EH (cell line): ENCODE results near the gene KATNAL1.

Source experiments
- DNase-seq: peaks from one replicate; pipeline ENCODE4 v3.0.0-alpha.2; 2015; ENCODE audit warnings: low read depth

The KATNAL1 gene

DNA sequence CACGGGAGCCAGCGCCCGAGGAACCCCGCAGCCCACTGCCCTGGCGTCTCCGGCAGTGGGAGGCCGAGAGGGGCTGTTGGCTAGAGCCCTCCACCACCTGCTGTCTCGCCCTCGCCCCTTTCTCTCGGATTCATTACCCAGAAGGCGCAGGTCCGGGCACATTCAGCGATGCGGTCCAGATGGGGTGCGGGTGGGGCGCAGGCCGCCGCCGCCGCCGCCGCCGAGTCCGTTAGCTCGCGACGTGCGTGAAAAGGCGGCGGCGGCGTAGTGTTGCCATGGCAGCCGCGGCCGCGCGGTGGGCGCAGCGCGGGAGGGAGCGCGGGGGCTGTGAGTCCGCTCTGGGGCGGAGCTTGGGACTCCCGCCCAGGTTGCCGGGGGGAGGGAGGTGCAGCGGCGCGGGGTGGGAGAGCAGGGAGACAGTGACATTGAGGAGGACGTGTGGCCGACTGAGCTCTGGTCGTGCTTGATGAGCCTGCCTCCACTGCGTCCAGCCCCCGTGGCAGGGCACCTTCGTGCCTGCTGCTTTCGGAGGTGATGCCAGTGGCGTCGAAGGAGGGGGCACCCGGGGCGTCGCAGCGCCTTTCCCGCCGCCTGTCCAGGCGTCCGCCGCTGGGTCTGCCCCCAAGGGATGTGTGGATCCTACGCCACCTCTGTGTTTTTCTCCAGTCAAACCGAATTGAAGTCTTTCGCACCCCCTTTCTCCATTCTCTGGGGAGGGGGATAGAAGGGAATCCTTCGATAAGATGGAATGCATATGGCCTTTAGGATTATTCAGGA is at the start of gene KATNAL1:
KATNAL1 (minus strand) TSS at position 358 of the 777 bp plus-strand sequence. CDS start 23,774 bp downstream, outside the sequence.
- peak; percentile 74 for DNase-seq

GRCh38 chr13:30355839-30356238 is 48.5 kb upstream of the KATNAL1 start:
- no peak for DNase-seq

- DNase-seq, result no peak
Observed at GRCh38 chr13:30355384-30355699, 48.0 kb upstream of the KATNAL1 start.

GRCh38 chr13:30354493-30355383 is 47.4 kb upstream of the KATNAL1 start:
- no peak for DNase-seq

- DNase-seq, result no peak
Observed at GRCh38 chr13:30353471-30354215, 46.3 kb upstream of the KATNAL1 start.

DNA sequence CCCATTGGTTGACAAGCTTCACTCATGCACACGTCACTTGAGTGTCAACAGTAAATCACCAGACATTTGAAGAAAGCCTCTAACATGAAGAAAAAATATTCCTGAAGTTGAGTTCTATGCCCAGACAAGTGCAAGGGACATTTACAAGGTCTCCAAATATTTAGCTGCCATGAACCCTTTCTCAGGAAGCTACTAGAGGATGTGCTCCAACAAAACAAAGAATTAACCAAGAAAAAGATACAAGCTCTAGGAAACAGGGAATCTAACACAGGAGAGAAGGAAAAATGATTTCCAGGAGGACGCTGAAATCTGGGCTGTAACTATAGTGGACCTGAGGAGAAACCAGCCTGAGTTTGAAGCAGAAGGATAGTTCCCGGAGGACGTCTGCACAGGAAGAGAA is 45.7 kb upstream of the KATNAL1 start:
- DNase-seq, result no peak

DNA sequence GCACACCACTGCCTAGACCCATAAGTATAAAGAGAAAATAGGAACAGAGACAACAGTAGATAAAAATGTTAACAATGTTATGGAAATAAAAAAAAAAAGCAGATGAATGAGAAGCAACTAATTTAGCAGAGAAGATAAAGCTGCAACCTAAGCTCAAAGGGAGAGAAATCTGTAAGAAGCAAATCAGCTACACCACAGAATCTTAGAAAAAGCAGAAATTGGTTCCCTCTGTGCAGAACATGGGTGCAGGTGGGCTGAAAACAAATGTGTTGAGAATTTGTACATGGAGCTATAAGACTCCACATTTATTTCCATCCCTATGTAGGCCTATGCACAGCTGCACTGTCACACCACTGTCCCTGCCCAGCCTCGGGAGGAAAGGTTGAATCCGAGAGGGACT is 44.8 kb upstream of the KATNAL1 start:
- DNase-seq, result no peak

- no peak for DNase-seq
Observed at GRCh38 chr13:30346789-30347167, 39.4 kb upstream of the KATNAL1 start.

DNA sequence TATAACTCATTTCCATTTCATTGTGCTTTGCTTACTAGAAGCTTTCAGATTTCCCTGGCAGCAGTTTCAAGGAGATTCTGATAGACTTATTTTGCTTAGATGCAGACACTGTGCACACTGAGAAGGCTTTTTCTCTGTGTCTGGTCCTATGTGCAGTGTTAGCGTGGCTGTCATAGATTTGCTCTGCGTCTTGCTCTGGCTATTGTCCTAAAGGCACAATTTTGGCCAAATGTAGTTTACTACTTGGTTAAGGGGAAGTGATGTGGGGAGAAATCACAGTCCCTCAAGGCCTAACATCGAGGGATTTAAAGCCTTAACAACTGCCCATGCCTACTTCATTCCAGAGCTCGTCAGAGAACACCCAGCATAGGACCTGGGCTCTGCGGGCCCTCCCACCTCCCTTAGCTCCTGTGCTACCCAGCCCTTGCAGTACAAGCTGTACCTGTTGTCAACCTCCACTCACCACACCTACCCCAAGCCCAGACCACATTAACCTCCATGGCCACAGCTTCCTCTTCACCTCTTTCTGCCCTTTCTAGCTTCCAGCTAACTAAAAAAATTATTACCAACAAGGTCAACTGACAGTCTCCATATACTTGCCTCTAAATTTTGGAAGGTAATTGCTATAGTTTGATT is 38.9 kb upstream of the KATNAL1 start:
- DNase-seq, result no peak

DNA sequence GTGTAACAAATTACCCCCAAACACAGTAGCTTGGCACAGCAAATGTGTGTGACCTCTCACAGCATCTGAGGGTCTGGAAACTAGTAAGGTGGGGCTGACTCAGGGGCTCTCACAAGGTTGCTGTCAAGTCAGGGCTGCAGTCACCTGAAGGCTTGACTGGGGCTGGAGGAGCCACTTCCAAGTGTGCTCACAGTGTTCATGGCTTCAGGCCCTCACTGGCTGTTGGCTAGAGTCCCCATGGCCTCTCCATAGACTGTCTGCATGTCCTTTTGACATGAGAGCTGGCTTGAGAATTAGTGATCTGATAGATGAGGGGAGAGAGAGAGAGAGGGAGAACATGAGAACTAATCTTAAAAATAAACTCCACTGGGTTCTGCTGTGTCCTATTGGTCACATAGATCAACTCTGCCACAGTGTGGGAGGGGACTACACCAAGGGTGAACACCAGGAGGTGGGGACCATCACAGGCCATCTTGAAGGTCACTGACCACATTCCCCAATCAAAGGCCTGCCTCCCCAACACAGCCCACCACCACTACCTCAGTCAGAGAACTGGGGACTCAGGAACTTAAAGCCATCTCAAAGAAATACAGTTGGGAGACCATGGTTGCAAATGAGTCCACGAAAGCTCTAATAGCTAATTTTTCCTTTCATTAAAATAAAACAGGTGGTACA is 38.2 kb upstream of the KATNAL1 start:
- no peak for DNase-seq

DNA sequence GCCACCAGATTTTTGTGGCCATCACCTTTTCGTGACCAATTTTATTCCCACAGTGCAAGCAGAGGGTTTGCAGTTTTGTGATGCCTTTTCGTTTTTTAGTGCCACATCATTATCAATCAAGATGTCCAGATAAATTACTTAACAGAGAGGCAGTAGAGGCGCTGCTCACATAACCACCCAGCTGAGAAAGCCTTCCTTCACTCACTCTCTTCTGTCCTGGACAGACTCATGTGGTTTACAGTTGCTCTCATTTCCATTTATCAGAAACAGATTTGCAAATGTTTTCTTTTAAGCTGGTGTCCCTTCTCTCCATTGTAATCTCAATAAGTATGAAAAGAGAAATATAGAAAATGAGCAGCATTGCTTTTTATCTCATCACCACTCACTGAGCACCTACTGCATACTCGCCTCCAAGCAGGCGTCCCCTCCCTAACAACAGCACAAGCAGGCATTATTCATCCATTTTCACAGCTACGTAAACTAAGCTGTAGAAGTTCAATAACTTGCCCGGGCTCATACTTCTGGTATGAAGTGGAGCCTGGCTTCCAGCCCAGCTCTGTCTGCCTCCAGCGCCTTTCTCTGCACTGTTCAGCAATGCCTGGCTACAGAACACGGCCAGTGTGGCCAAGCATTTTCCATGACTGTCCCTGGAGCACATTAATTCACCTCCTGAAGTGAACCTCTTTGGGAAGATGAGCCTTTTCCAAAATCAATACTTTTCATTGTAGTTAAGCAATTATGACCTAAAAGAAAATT is 34.6 kb upstream of the KATNAL1 start:
- peak; percentile 97 for DNase-seq

DNA sequence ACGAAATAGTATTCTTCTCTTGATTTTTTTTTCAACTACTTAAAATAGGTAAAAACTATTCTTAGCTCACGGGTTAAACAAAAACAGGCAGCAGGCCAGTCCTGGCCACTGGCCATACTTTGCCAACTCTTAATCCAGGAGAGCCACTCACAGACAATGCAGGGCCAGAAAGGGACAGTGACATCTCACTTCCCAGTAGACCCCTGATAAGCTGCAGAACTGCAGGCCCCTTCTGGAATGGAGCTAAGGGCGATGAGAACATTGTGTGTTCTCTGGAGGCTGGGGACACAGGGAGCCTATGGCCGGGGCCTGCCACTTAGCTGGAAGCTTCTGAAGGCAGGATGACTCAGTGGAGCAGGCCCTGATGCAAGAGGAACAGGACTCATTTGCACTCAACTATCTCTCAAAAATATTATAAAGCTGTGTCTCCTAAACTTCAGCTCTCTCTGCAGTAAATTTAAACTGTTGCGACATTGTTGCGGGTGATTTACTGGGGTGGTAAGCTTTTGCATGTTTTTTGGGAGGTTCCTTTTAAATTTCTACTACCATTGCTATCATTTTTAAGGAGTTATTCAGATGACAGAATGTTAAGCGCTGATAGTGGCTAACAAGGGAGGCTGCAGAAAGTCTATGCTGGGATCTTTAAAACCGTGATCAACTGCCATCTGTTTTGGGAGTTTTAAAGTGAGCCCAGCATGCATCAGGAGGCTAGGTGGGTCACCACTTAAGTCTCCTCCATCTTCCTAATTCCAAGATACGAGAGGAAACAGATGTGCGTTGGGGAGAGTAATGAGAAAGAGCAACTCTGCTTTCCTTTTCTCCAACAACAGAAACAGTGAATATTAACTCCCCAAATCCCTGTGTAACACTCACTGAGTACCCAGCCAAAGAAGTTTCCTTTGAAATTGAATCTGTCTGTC is 33.2 kb upstream of the KATNAL1 start:
- DNase-seq, result peak; percentile 98

- DNase-seq, result no peak
Observed at GRCh38 chr13:30339738-30340330, 32.5 kb upstream of the KATNAL1 start.

DNA sequence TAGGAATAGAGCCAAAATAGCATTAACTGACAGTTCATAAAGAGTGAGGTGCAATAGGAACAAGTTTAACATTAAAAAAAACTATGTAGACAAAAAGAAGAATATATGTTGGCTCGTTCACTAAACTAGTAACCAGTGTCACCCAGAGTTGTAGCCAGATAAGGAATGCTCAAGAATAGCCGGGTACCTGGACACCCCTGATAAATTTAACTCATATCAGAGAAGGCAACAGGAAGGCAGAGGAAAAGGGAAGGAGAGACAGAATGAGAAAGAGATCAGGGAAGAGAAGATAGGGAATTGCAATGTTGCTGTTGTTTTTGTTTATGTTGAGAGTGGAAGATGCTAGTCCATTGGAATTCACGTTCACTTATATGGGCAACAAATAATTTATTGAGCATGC is 31.6 kb upstream of the KATNAL1 start:
- DNase-seq, result no peak

DNA sequence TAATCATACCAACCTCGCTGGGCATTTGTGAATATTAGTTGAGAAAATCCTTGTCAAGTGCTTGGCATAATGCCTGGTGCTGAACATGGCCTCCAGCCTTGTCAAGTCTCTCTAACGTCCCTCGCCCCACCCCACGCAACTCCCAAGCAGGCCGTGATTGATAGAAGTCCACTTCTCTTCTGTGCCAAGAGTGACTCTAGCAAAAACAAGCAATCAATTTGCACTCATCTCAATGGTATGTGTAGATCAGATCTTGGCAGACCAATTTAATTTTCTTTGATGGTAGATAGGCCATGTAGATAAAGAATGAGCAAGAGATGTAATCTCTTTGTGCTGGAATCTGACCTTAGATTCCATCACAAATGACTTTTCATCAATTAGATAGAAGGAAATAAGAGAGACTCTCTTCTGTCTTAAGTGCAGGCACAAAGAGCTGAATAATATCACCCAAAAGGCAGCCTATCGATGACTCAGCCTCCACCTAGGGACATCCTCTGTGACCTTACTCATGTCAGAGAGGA is 31.0 kb upstream of the KATNAL1 start:
- peak; percentile 89 for DNase-seq

GRCh38 chr13:30337061-30337610 is 29.8 kb upstream of the KATNAL1 start:
- no peak for DNase-seq

DNA sequence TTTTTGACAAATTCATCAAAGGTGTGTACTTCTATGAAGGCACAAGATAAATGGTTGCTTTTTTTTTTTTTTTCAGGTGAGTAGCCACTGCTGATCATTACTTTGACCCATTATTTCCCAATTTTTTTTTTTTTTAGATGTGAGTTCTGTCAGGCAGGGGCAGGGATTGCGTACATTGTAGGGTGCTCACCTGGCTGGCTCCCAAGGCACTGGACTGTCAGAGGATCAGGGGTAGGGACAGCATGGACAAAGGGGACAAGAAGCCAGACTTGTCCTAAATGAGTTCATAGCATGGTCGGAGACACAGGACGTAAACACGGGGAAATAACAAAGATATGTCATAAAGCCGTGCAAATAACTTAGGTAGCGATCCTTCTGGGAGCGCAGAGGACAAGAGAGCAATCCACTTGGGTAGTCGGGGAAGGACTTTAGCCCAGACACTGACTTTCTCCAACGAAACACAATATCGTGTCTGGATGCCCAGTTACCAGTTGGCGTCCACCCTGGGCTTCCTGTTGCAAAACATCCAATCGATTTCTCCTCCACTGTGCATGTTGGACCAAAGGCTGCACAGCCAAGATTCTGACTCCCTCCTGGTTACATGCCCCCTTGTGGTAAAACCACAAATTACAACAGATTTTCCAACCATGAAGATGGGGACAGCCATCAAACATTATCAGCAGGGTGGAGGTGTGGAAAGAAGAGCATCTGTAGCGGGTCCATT is 27.5 kb upstream of the KATNAL1 start:
- no peak for DNase-seq

GRCh38 chr13:30333616-30334015 is 26.3 kb upstream of the KATNAL1 start:
- no peak for DNase-seq
